Left cardiac atrium (tissue), 2 donors: ENCODE data around the gene CDYL2. TPM values are rescaled to one million over a fixed set of nuclear protein-coding genes. Genes with fewer than 3 reads are reported as not detected.

Experiments used
- total RNA-seq, 2 donors: library from RNA; stranded (reverse); fragmentation: NEBNext Ultra II Directional; extraction: Animal tissue kit (Norgen Biotek cat#: 25700); gene quantifications; one replicate each; pipeline ENCODE4 v1.2.1, GENCODE V29; 2021
- donor health status: DM: no; HTN: yes; CAD: no; lungs with severe emphysema.
- donor health status: DM: yes; HTN: yes; CAD: no.

Gene CDYL2
- total RNA-seq, 2 donors from 2014 or later: 6.7 to 7.1 TPM

Other genes with a start within 250 kb of the CDYL2 start
- 100 to 1,000 TPM; 129 to 139 TPM for gene CMC2, start 202.3 kb upstream of the CDYL2 start, total RNA-seq
- 10 to 100 TPM; 13.7 to 15.2 TPM for gene CENPN, start 202.6 kb upstream of the CDYL2 start, total RNA-seq
- 10 to 100 TPM; 19.4 to 21.3 TPM for gene ATMIN, start 231.2 kb upstream of the CDYL2 start, total RNA-seq